CD4-positive, alpha-beta memory T cell (primary cell): Measurements from ENCODE around the gene DOCK3. TPM values are rescaled to one million over a fixed set of nuclear protein-coding genes. Genes with fewer than 3 reads are reported as not detected.

Experiments used
- CTCF ChIA-PET: fragments of 350-600 bp; sonication (Branson Sonifier 250); formaldehyde crosslinking; loops from one replicate; lab custom pipeline; 2021; ENCODE audit warnings: inconsistent platforms; ENCODE audit not compliant: partially characterized antibody; lab: Charles Lee
- POLR2A ChIA-PET: fragments of 350-600 bp; sonication (Branson Sonifier 250); formaldehyde crosslinking; loops from one replicate; lab custom pipeline; 2021; ENCODE audit not compliant: partially characterized antibody; lab: Charles Lee
- DNase-seq, 5 donors: peaks; one replicate each; pipeline versions ENCODE4 v3.0.0 to v3.0.0-alpha.2; 2020 to 2022; ENCODE audit warnings: mixed read lengths in 1 of 5
- H3K27ac ChIP-seq: one replicate; pipeline ENCODE4 v1.7.0; 2013; ENCODE audit warnings: low read depth, low read length
- H3K27me3 ChIP-seq: 2 replicates; pipeline ENCODE4 v1.7.0; 2013; ENCODE audit warnings: mild to moderate bottlenecking, low read length, moderate library complexity; ENCODE audit not compliant: insufficient read depth
- H3K36me3 ChIP-seq: 2 replicates; pipeline ENCODE4 v1.7.0; 2013; ENCODE audit warnings: mild to moderate bottlenecking, low read length, moderate library complexity; ENCODE audit not compliant: insufficient read depth
- H3K4me1 ChIP-seq: 2 replicates; pipeline ENCODE4 v1.7.0; 2013; ENCODE audit warnings: mild to moderate bottlenecking, low read length, moderate library complexity; ENCODE audit not compliant: insufficient read depth
- H3K4me3 ChIP-seq, 2 donors: one replicate each; pipeline ENCODE4 v1.7.0; 2013; ENCODE audit warnings: low read length in 2 of 2, mild to moderate bottlenecking in 1 of 2
- H3K9me3 ChIP-seq, 2 donors: one replicate each; pipeline ENCODE4 v1.7.0; 2013; ENCODE audit warnings: low read length in 2 of 2, control low read depth in 1 of 2; ENCODE audit not compliant: control insufficient read depth in 1 of 2
- H3K27ac Mint-ChIP-seq, 7 donors: one replicate each; pipeline ENCODE4 v1.8.0; 2020 to 2021; ENCODE audit warnings: mixed read lengths in 7 of 7, mild to moderate bottlenecking in 6 of 7, inconsistent platforms in 3 of 7, moderate library complexity in 3 of 7
- H3K27me3 Mint-ChIP-seq, 2 donors: one replicate each; pipeline ENCODE4 v1.8.0; 2020 to 2021; ENCODE audit warnings: mixed read lengths in 2 of 2
- H3K36me3 Mint-ChIP-seq, 2 donors: one replicate each; pipeline ENCODE4 v1.8.0; 2020 to 2021; ENCODE audit warnings: mixed read lengths in 2 of 2, inconsistent platforms in 1 of 2, mild to moderate bottlenecking in 1 of 2
- H3K4me1 Mint-ChIP-seq, 4 donors: one replicate each; pipeline ENCODE4 v1.8.0; 2020 to 2021; ENCODE audit warnings: mixed read lengths in 4 of 4, mild to moderate bottlenecking in 1 of 4
- H3K4me3 Mint-ChIP-seq, 8 donors: one replicate each; pipeline ENCODE4 v1.8.0; 2020 to 2021; ENCODE audit warnings: mixed read lengths in 8 of 8, mild to moderate bottlenecking in 7 of 8, moderate library complexity in 6 of 8, inconsistent platforms in 3 of 8
- H3K9me3 Mint-ChIP-seq, 8 donors: one replicate each; pipeline ENCODE4 v1.8.0; 2020 to 2021; ENCODE audit warnings: mixed read lengths in 8 of 8, mild to moderate bottlenecking in 5 of 8, inconsistent platforms in 3 of 8, moderate library complexity in 1 of 8
- intact Hi-C: fragments of 100-400 bp; cut with micrococcal nuclease; formaldehyde crosslinking; loops from one replicate; pipeline ENCODE4 v1.15.1; 2023
- polyA plus RNA-seq, 2 donors: library from polyadenylated mRNA; unstranded; fragments of 300-500 nt; fragmentation: Illumina TruSeq; gene quantifications; one replicate each; pipeline ENCODE4 v1.2.3, GENCODE V29; 2021
- total RNA-seq, 2 experiments: library from RNA; stranded (reverse); gene quantifications; one replicate each; pipeline ENCODE4 v1.2.3, GENCODE V29; 2021

Gene DOCK3
- total and polyA plus RNA-seq, 4 experiments from 2014 or later: 0.04 to 2.6 (median 1.3) TPM

GRCh38 chr3:51398595-51399310 is 724.0 kb downstream of the DOCK3 start:
- no peak for DNase-seq
- H3K9me3 Mint-ChIP-seq: no peaks in the 10 kb centered on the region
- H3K27me3 ChIP-seq: no peaks in the 10 kb centered on the region
- no peaks in the 10 kb centered on the region for H3K9me3 ChIP-seq
- H3K27me3 Mint-ChIP-seq: no peaks in the 10 kb centered on the region
- peak overlapping the region in 2 of 7 donors; percentile 77 to 86 for H3K27ac Mint-ChIP-seq
- intact Hi-C loops: no loop called here
- H3K4me1 Mint-ChIP-seq: peaks cover 26 to 55% (median 36%) of the 10 kb centered on the region in 4 donors
- no peak overlapping the region for H3K4me3 ChIP-seq
- peaks cover 32% of the 10 kb centered on the region for H3K4me1 ChIP-seq
- peaks cover 78% of the 10 kb centered on the region for H3K36me3 ChIP-seq
- ChIA-PET CTCF (interaction anchor here (1.0 to 1.6 kb wide), 2 partner anchors 8 to 9 kb away, joined by 3 to 6 read pairs; partner anchors contain the start of gene RBM15B), POLR2A (interaction anchor here (1.4 kb wide), 1 partner anchor 9 kb away, joined by 3 read pairs; no protein-coding TSS in a partner anchor)
- H3K4me3 Mint-ChIP-seq: no peak overlapping the region
- no peak overlapping the region for H3K27ac ChIP-seq
- peaks cover 44 to 80% of the 10 kb centered on the region in 2 donors for H3K36me3 Mint-ChIP-seq

DNA sequence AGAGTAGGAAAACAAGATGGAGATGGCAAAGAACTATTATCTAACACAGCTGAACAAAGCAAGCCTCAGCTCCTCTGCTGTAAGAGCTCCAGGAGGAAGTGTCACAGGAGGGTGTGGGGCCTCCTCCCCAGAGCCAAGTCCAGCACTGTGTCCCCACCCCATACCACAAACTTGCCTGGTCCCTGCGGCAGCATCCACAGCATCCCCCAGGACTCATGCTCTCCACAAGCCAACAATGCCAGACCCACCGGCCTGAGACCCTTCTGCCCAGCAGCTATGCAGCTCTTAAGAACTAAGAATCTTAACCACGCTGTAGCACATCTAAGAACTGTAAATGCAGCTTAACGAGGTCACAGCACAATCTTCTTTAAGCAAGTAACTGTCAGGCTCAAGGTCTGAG is 725.4 kb downstream of the DOCK3 start:
- ChIA-PET POLR2A (interaction anchor here (1.4 kb wide), 1 partner anchor 8 kb away, joined by 3 read pairs; no protein-coding TSS in a partner anchor), CTCF (interaction anchor here (1.0 to 1.6 kb wide), 3 partner anchors 9 to 11 kb away, joined by 3 to 6 read pairs (median 4); partner anchors contain the start of gene RBM15B)
- H3K4me3 ChIP-seq: no peak overlapping the region
- DNase-seq: no peak
- peaks cover 22% of the 10 kb centered on the region for H3K4me1 ChIP-seq
- intact Hi-C loops: no loop called here
- Mint-ChIP-seq H3K9me3 (no peaks in the 10 kb centered on the region), H3K4me1 (peaks cover 19 to 53% (median 30%) of the 10 kb centered on the region in 4 donors), H3K27ac (peak overlapping the region; percentile 10 to 87 (median 67)), H3K27me3 (no peaks in the 10 kb centered on the region), H3K36me3 (peaks cover 35 to 72% of the 10 kb centered on the region in 2 donors), H3K4me3 (no peak overlapping the region)
- peaks cover 64% of the 10 kb centered on the region for H3K36me3 ChIP-seq
- no peak overlapping the region for H3K27ac ChIP-seq
- H3K27me3 ChIP-seq: no peaks in the 10 kb centered on the region
- H3K9me3 ChIP-seq: no peaks in the 10 kb centered on the region

- POLR2A ChIA-PET: interaction anchor here (2.4 kb wide), 1 partner anchor 9 kb away, joined by 8 read pairs; no protein-coding TSS in a partner anchor
Observed at GRCh38 chr3:51401735-51402134, 727.0 kb downstream of the DOCK3 start.

DNA sequence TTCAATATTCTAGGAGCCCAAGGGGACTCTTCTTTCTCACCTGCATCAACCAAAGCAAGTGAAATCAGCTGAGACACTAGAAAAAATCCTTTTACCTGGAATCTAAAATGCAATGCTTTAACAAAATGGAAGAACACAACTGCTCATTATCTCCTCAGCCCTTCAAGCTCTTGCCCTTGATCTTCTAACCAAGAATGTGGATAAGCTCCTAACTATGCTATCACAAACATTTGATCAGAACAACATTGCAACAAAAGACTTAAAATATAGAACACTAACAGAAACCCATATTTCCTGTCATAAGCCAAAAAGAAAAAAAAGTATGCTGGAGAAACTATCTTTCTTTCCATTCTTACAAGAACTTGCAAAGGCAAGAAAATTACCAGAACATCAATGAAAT is 728.9 kb downstream of the DOCK3 start:
- Mint-ChIP-seq H3K27me3 (no peaks in the 10 kb centered on the region), H3K27ac (peak overlapping the region in 6 of 7 donors; percentile 24 to 93 (median 74)), H3K9me3 (no peaks in the 10 kb centered on the region), H3K36me3 (peaks cover 29 to 64% of the 10 kb centered on the region in 2 donors), H3K4me3 (peak overlapping the region in 1 of 8 donors; percentile 60), H3K4me1 (peaks cover 12 to 43% (median 21%) of the 10 kb centered on the region in 4 donors)
- no peak overlapping the region for H3K4me3 ChIP-seq
- no peaks in the 10 kb centered on the region for H3K9me3 ChIP-seq
- peaks cover 40% of the 10 kb centered on the region for H3K36me3 ChIP-seq
- CTCF ChIA-PET: interaction anchor here (0.9 kb wide), 1 partner anchor 14 kb away, joined by 5 read pairs; no protein-coding TSS in a partner anchor
- H3K27me3 ChIP-seq: no peaks in the 10 kb centered on the region
- no peak overlapping the region for H3K27ac ChIP-seq
- intact Hi-C loops: no loop called here
- DNase-seq: no peak
- H3K4me1 ChIP-seq: peaks cover 5% of the 10 kb centered on the region
- POLR2A ChIA-PET: no interaction called here

More at GRCh38 chr3:51401735-51402134, 727.0 kb downstream of the DOCK3 start:
- peaks cover 48% of the 10 kb centered on the region for H3K36me3 ChIP-seq
- H3K27me3 ChIP-seq: no peaks in the 10 kb centered on the region
- CTCF ChIA-PET: interaction anchor here (1.2 to 1.6 kb wide), 2 partner anchors 12 to 281 kb away, joined by 3 to 4 read pairs; no protein-coding TSS in a partner anchor
- H3K9me3 Mint-ChIP-seq: no peaks in the 10 kb centered on the region
- no peak overlapping the region for H3K27ac ChIP-seq
- DNase-seq: no peak
- no peak overlapping the region for H3K4me3 ChIP-seq
- no peaks in the 10 kb centered on the region for H3K9me3 ChIP-seq
- H3K36me3 Mint-ChIP-seq: peaks cover 27 to 66% of the 10 kb centered on the region in 2 donors
- no peaks in the 10 kb centered on the region for H3K27me3 Mint-ChIP-seq
- intact Hi-C loops: no loop called here
- peaks cover 7% of the 10 kb centered on the region for H3K4me1 ChIP-seq
- peaks cover 15 to 45% (median 22%) of the 10 kb centered on the region in 4 donors for H3K4me1 Mint-ChIP-seq
- H3K27ac Mint-ChIP-seq: peak overlapping the region in 2 of 7 donors; percentile 42 to 70
- no peak overlapping the region for H3K4me3 Mint-ChIP-seq

GRCh38 chr3:51408021-51408420 is 733.3 kb downstream of the DOCK3 start:
- Mint-ChIP-seq H3K4me3 (no peak overlapping the region), H3K27me3 (no peaks in the 10 kb centered on the region), H3K4me1 (peaks cover 11 to 35% (median 18%) of the 10 kb centered on the region in 4 donors), H3K27ac (peak overlapping the region in 1 of 7 donors; percentile 29), H3K36me3 (peaks cover 41 to 68% of the 10 kb centered on the region in 2 donors), H3K9me3 (no peaks in the 10 kb centered on the region)
- Histone ChIP-seq H3K27me3 (no peaks in the 10 kb centered on the region), H3K4me3 (no peak overlapping the region), H3K9me3 (no peaks in the 10 kb centered on the region), H3K36me3 (peaks cover 32% of the 10 kb centered on the region), H3K4me1 (peaks cover 5% of the 10 kb centered on the region), H3K27ac (no peak overlapping the region)
- intact Hi-C loops: no loop called here
- CTCF ChIA-PET: interaction anchor here (0.7 to 1.9 kb wide), 3 partner anchors 19 to 1173 kb away, joined by 3 to 8 read pairs (median 5); no protein-coding TSS in a partner anchor
- POLR2A ChIA-PET: interaction anchor here (1.2 kb wide), 1 partner anchor 9 kb away, joined by 3 read pairs; no protein-coding TSS in a partner anchor
- DNase-seq: no peak

GRCh38 chr3:51408813-51409212 is 734.1 kb downstream of the DOCK3 start:
- intact Hi-C loops: no loop called here
- peaks cover 31% of the 10 kb centered on the region for H3K36me3 ChIP-seq
- POLR2A ChIA-PET: interaction anchor here (1.2 kb wide), 1 partner anchor 9 kb away, joined by 3 read pairs; no protein-coding TSS in a partner anchor
- Mint-ChIP-seq H3K4me3 (no peak overlapping the region), H3K27ac (peak overlapping the region in 2 of 7 donors; percentile 23 to 24), H3K27me3 (no peaks in the 10 kb centered on the region), H3K36me3 (peaks cover 46 to 68% of the 10 kb centered on the region in 2 donors), H3K9me3 (no peaks in the 10 kb centered on the region), H3K4me1 (peaks cover 6 to 27% (median 13%) of the 10 kb centered on the region in 4 donors)
- CTCF ChIA-PET: interaction anchor here (1.3 kb wide), 1 partner anchor 26 kb away, joined by 5 read pairs; no protein-coding TSS in a partner anchor
- no peaks in the 10 kb centered on the region for H3K9me3 ChIP-seq
- H3K4me3 ChIP-seq: no peak overlapping the region
- H3K27ac ChIP-seq: no peak overlapping the region
- no peak for DNase-seq
- H3K4me1 ChIP-seq: peaks cover 4% of the 10 kb centered on the region
- no peaks in the 10 kb centered on the region for H3K27me3 ChIP-seq

GRCh38 chr3:51422211-51422610 is 747.5 kb downstream of the DOCK3 start:
- peaks cover 0 to 2% (median 0%) of the 10 kb centered on the region in 4 donors for H3K4me1 Mint-ChIP-seq
- no peak for DNase-seq
- no peaks in the 10 kb centered on the region for H3K9me3 ChIP-seq
- ChIA-PET POLR2A (no interaction called here), CTCF (interaction anchor here (1.3 to 3.3 kb wide), 2 partner anchors 12 to 17 kb away, joined by 3 to 9 read pairs; no protein-coding TSS in a partner anchor)
- H3K4me3 ChIP-seq: no peak overlapping the region
- no peaks in the 10 kb centered on the region for H3K27me3 Mint-ChIP-seq
- H3K27me3 ChIP-seq: no peaks in the 10 kb centered on the region
- H3K27ac Mint-ChIP-seq: peak overlapping the region in 1 of 7 donors; percentile 79
- intact Hi-C loops: no loop called here
- peaks cover 37 to 55% of the 10 kb centered on the region in 2 donors for H3K36me3 Mint-ChIP-seq
- H3K36me3 ChIP-seq: peaks cover 44% of the 10 kb centered on the region
- no peak overlapping the region for H3K4me3 Mint-ChIP-seq
- H3K27ac ChIP-seq: no peak overlapping the region
- no peaks in the 10 kb centered on the region for H3K9me3 Mint-ChIP-seq
- H3K4me1 ChIP-seq: no peaks in the 10 kb centered on the region
